Transverse colon (tissue), 4 donors: ENCODE results near the gene HOXC9. TPM values are rescaled to one million over a fixed set of nuclear protein-coding genes. Genes with fewer than 3 reads are reported as not detected.

Experiments
- DNase-seq: peaks from one replicate; pipeline ENCODE4 v3.0.0-alpha.2; 2019
- H3K27ac ChIP-seq, 4 donors: fragments of 200-600 bp; sonication (generic); 2 replicates each; pipeline ENCODE4 v1.5.1; 2016 to 2018; ENCODE audit warnings: inconsistent platforms in 4 of 4
- H3K27me3 ChIP-seq: fragments of 200-600 bp; sonication (generic); 2 replicates; pipeline ENCODE4 v1.5.1; 2017; ENCODE audit warnings: inconsistent platforms
- H3K36me3 ChIP-seq, 4 donors: fragments of 200-600 bp; sonication (generic); 2 replicates each; pipeline ENCODE4 v1.5.1; 2017 to 2019; ENCODE audit warnings: inconsistent platforms in 4 of 4
- H3K4me1 ChIP-seq, 4 donors: fragments of 200-600 bp; sonication (generic); 2 replicates each; pipeline ENCODE4 v1.5.1; 2017 to 2020; ENCODE audit warnings: inconsistent platforms in 4 of 4
- H3K4me3 ChIP-seq, 4 donors: fragments of 200-600 bp; sonication (generic); 1 replicate in 1 of 4; 2 replicates in 3 of 4; pipeline versions ENCODE4 v1.5.1 to v1.6.1; 2017 to 2019; ENCODE audit warnings: inconsistent platforms in 4 of 4
- H3K9me3 ChIP-seq, 2 donors: fragments of 200-600 bp; sonication (generic); 2 replicates each; pipeline ENCODE4 v1.5.1; 2017 to 2019; ENCODE audit warnings: inconsistent platforms in 2 of 2
- CTCF ChIP-seq, 5 experiments: fragments of 200-600 bp in 3 of 5; fragments of 450-650 bp in 2 of 5; sonication (generic) in 3 of 5; IDR thresholded peaks; 1 replicate in 2 of 5; 2 replicates in 3 of 5; pipeline ENCODE4 v1.5.1; 2016 to 2017; ENCODE audit warnings: antibody characterized with exemption in 5 of 5, inconsistent platforms in 3 of 5, mild to moderate bottlenecking in 2 of 5, moderate library complexity in 1 of 5
- EP300 ChIP-seq: sonication (generic); formaldehyde crosslinking; IDR thresholded peaks from one replicate; pipeline ENCODE4 v1.6.1; 2017; ENCODE audit warnings: antibody characterized with exemption, low read depth
- POLR2A ChIP-seq: fragments of 450-650 bp; IDR thresholded peaks from one replicate; pipeline ENCODE4 v1.6.1; 2016; ENCODE audit warnings: antibody characterized with exemption, mild to moderate bottlenecking, moderate library complexity
- POLR2AphosphoS5 ChIP-seq, 3 donors: sonication (generic); formaldehyde crosslinking; IDR thresholded peaks; one replicate each; pipeline ENCODE4 v1.6.1; 2016; ENCODE audit warnings: antibody characterized with exemption in 3 of 3
- WGBS, 2 donors: methylation state at CpG; one replicate each; pipeline ENCODE4 v1.1.5; 2018; ENCODE audit warnings: low coverage in 1 of 2; 5-methylcytosine and 5-hydroxymethylcytosine counted together
- in situ Hi-C, 4 donors: fragments of 200-750 bp; cut with MboI; loops; one replicate each; pipeline versions ENCODE4 v1.15.0 to v1.15.1; 2017; ENCODE audit warnings: low sequenced_read_pairs in 3 of 4, low pct_ligation_motif_present in 1 of 4, low pct_unique_long_range_greater_than_20kb in 1 of 4
- intact Hi-C: fragments of 100-400 bp; cut with DNase I; formaldehyde crosslinking; loops from one replicate; pipeline ENCODE4 v1.15.1; 2023; ENCODE audit warnings: low total_unique reads
- total RNA-seq, 4 donors: library from RNA; depleted of rRNA; stranded (reverse); fragments of >200 nt; gene quantifications; one replicate each; pipeline ENCODE4 v1.1.0, GENCODE V29; 2016

Gene HOXC9
- total RNA-seq, 4 donors from 2014 or later, result not detected

- WGBS, 2 donors, result 19 to 30% methylated on average over 9 to 49 of the region's 86 CpGs
- Histone ChIP-seq H3K4me1 (peaks cover 0 to 3% (median 0%) of the 10 kb centered on the region in 4 donors), H3K27me3 (peaks cover 100% of the 10 kb centered on the region), H3K4me3 (no peak overlapping the region), H3K9me3 (no peaks in the 10 kb centered on the region), H3K36me3 (no peaks in the 10 kb centered on the region), H3K27ac (no peak overlapping the region)
- TF ChIP-seq EP300, result no peak
- no peak for TF ChIP-seq POLR2A
- no peak for TF ChIP-seq POLR2AphosphoS5 (IDR thresholded peaks at IDR 0.05)
- no peak for TF ChIP-seq CTCF (IDR thresholded peaks at IDR 0.05)
- DNase-seq, result no peak
- intact Hi-C loops (no loop called here), in situ Hi-C loops (no loop called here)
Observed at GRCh38 chr12:53955036-53955775, 44.8 kb upstream of the HOXC9 start.

- Histone ChIP-seq H3K36me3 (no peaks in the 10 kb centered on the region), H3K27me3 (peaks cover 100% of the 10 kb centered on the region), H3K4me1 (peaks cover 0 to 5% (median 0%) of the 10 kb centered on the region in 4 donors), H3K9me3 (no peaks in the 10 kb centered on the region), H3K27ac (no peak overlapping the region), H3K4me3 (no peak overlapping the region)
- in situ Hi-C loops (no loop called here), intact Hi-C loops (no loop called here)
- TF ChIP-seq CTCF (IDR thresholded peaks at IDR 0.05) (no peak), POLR2A (no peak), EP300 (no peak), POLR2AphosphoS5 (IDR thresholded peaks at IDR 0.05) (no peak)
- 15% methylated on average over 5 to 10 of the region's 10 CpGs for WGBS, 2 donors
- DNase-seq, result no peak
Observed at GRCh38 chr12:53955776-53956250, 44.1 kb upstream of the HOXC9 start.

GRCh38 chr12:53956251-53956887, 43.6 kb upstream of the HOXC9 start:
- WGBS, 2 donors, result 21 to 32% methylated on average over 6 to 25 of the region's 25 CpGs

More at GRCh38 chr12:53956251-53956887, 43.6 kb upstream of the HOXC9 start:
- H3K4me3 ChIP-seq, result no peak overlapping the region
- peaks cover 0 to 11% (median 0%) of the 10 kb centered on the region in 4 donors for H3K4me1 ChIP-seq
- no peak for DNase-seq
- intact Hi-C loops (no loop called here), in situ Hi-C loops (no loop called here)
- TF ChIP-seq POLR2A (no peak), POLR2AphosphoS5 (IDR thresholded peaks at IDR 0.05) (no peak), CTCF (IDR thresholded peaks at IDR 0.05) (no peak), EP300 (no peak)
- no peak overlapping the region for H3K27ac ChIP-seq
- no peaks in the 10 kb centered on the region for H3K36me3 ChIP-seq
- peaks cover 100% of the 10 kb centered on the region for H3K27me3 ChIP-seq
- H3K9me3 ChIP-seq, result no peaks in the 10 kb centered on the region
